Umbilical cord (tissue), 2 donors: ENCODE results near the gene ATXN7L3. TPM values are rescaled to one million over a fixed set of nuclear protein-coding genes. Genes with fewer than 3 reads are reported as not detected.
"Not testable (repeated sequence)": the region's sequence is repeated elsewhere in the genome, so short reads cannot be mapped to it uniquely, and the experiment has no call there.

Experiments
- DNase-seq: peaks from one replicate; pipeline ENCODE4 v3.0.0-alpha.2; 2015; ENCODE audit warnings: low spot score
- total RNA-seq: library from RNA; depleted of rRNA; stranded (reverse); fragments of >200 nt; gene quantifications from one replicate; pipeline ENCODE4 v1.2.3, GENCODE V29; 2014; ENCODE audit warnings: low replicate concordance; ENCODE audit not compliant: insufficient read depth

Gene ATXN7L3
- total RNA-seq, 1 donor from 2014 or later = 33.0 TPM

GRCh38 chr17:44176257-44176656, 23.4 kb downstream of the ATXN7L3 start:
- no peak for DNase-seq

GRCh38 chr17:44174427-44174826, 25.3 kb downstream of the ATXN7L3 start:
- no peak for DNase-seq

- no peak for DNase-seq
These were observed 27.7 kb downstream of the ATXN7L3 start for GRCh38 chr17:44171931-44172455.

GRCh38 chr17:44170499-44171201, 29.0 kb downstream of the ATXN7L3 start, which contains the start of gene ASB16:
TSS of gene ASB16 (plus strand) at chr17:44170704. CDS start at chr17:44170790, 86 bp downstream.
- DNase-seq = peak; percentile 52

- DNase-seq = no peak
These were observed 29.6 kb downstream of the ATXN7L3 start for GRCh38 chr17:44170135-44170498.

- DNase-seq = no peak
These were observed 32.4 kb downstream of the ATXN7L3 start for GRCh38 chr17:44167181-44167861.

GRCh38 chr17:44164476-44164875, 35.2 kb downstream of the ATXN7L3 start:
- no peak for DNase-seq

GRCh38 chr17:44159519-44160210, 40.0 kb downstream of the ATXN7L3 start:
- DNase-seq = peak; percentile 47

- DNase-seq = no peak
These were observed 44.2 kb downstream of the ATXN7L3 start for GRCh38 chr17:44155488-44155887.

GRCh38 chr17:44152875-44153274, 46.8 kb downstream of the ATXN7L3 start:
- DNase-seq = no peak

- no peak for DNase-seq
These were observed 49.8 kb downstream of the ATXN7L3 start for GRCh38 chr17:44149750-44150329.

GRCh38 chr17:44149066-44149465, 50.6 kb downstream of the ATXN7L3 start:
- DNase-seq = not testable (repeated sequence)

- DNase-seq = no peak
These were observed 51.9 kb downstream of the ATXN7L3 start for GRCh38 chr17:44147812-44148211.

GRCh38 chr17:44146375-44147346, 53.0 kb downstream of the ATXN7L3 start:
- no peak for DNase-seq

GRCh38 chr17:44144966-44145739, 54.5 kb downstream of the ATXN7L3 start:
- DNase-seq = no peak

GRCh38 chr17:44143921-44144320, 55.8 kb downstream of the ATXN7L3 start:
- not testable (repeated sequence) for DNase-seq
